Diencephalon (tissue), 1 donor: ENCODE data around the gene DCTN2. TPM values are rescaled to one million over a fixed set of nuclear protein-coding genes. Genes with fewer than 3 reads are reported as not detected.

Experiments
- small RNA-seq: library from RNA; depleted of rRNA; stranded (forward); fragments of <200 nt; gene quantifications from one replicate; pipeline ENCODE3, GENCODE V24; 2014
- total RNA-seq: library from RNA; depleted of rRNA; stranded (reverse); fragments of >200 nt; gene quantifications from one replicate; pipeline ENCODE4 v1.2.3, GENCODE V29; 2014

Gene DCTN2
- 127 TPM for total RNA-seq

GRCh38 chr12:57546438-57547287 lies at the start of gene DCTN2:
Gene DCTN2, minus strand, starts transcription at chr12:57547192. Its CDS starts 129 bp downstream, at chr12:57547063.

DNA sequence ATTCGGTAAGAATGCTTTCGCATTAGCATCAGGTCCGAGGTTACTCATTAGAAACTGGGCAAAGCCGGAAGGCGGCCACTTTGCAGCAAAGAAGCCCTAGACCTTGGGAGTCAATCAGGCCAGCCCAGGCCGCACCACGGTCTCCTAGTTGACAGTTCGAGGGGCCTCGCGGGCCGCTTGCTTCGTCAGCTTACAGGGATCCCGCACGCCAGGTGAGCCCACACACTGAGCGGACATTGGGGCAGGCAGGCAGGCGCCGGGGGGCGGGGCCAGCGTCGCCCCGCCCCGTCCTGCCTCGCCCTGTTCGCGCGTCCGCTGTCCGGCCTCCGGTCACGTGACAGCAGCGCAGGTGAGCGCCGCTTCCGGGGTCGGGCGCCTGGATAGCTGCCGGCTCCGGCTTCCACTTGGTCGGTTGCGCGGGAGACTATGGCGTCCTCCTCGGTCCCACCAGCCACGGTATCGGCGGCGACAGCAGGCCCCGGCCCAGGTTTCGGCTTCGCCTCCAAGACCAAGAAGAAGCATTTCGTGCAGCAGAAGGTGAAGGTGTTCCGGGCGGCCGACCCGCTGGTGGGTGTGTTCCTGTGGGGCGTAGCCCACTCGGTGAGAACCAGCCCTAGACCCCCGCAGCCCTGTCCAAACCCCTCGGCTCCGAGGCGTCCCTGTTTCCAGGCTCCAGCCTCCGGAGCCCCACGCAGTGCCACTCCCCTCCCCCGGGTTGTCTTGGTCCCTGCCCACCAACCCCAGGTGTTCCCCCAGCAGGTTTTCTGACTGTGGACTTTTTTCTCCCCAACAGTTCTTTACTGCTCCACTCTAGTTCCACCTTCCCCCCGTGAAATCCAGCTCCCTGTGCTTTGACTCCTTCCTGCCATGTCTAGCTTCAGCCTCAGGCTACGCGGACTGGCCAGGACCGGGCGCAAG lies 44.1 kb upstream of the DCTN2 start, which contains the start of gene PIP4K2C:
TSS of gene PIP4K2C (plus strand) at position 329 of the 918 bp plus-strand sequence. CDS start at position 427, 98 bp downstream.

DNA sequence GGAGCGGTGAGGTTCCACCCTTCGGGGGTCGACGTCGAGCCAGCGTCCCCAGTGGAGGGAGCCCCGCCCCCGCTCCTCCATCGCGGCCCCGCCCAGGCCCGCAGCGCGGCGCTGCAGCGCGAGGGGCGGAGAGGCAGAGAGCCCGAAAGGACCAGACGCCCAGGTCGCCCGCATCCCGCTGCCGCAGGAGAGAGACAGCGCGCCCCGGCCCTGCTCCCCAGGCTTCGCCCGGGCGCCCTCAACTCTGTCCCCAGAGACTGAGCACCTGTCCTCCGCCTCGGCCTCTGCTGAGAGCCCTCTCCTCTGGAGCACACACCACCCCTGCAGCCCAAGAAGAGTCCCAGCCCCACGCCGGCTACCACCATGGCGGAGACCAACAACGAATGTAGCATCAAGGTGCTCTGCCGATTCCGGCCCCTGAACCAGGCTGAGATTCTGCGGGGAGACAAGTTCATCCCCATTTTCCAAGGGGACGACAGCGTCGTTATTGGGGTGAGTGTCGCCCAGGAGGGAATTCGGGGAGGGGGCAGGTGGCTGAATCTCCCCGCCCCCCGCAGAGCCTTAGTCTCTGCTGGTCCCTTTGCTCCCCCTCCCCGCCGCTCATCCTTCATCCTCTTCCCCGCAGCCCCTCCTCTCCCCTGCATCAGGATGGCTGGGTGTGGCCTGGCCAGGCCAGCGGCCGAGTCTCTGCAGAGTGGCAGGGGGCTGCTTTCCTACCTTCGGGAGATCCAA lies 3.1 kb upstream of the DCTN2 start, which contains the start of gene KIF5A:
TSS of gene KIF5A (plus strand) at position 136 of the 732 bp plus-strand sequence. CDS start at position 364, 228 bp downstream.

DNA sequence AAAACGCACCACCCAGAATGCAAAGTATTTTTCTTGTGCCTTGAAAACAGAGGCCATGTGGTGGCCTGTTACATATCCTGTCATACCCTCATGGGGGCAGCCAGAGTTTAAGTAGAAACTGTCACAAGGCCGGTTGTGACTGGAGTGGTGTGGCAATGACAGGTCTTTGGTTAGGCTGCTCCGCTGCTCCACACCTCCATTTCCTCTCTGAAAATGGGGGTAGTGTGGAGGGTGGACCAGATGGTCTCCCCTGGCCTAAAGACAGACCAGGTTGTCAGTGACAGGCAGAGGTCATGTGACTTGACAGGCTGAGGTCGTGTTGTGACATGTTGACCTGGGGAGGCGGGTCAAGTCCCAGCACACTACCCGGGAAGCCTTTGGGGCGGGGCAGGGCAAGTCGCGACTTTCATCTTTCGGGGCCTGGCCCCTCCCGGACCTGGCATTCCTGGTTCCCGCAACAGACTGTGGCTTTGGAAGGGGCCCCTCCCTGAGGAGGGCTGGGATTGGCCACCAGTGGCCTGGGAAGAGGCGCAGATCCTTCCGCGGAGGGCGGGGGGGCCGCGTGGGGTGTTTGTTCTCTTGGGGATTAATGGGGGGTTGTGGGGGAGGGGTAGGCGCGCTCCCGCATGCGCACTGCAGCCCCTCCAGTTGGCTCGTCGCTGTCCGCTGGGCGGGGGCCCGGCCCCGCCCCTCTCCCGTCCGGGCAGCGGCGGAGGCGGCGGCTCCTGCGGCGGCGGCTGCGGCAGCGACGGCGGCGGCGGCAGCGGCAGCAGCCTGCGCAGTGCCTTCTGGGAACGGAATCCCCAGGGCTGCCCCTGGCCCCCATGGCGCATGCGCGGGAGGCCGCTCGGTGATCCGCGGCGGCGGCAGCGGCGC lies 24.7 kb downstream of the DCTN2 start, which contains the start of gene MBD6:
TSS of gene MBD6 (plus strand) at position 814 of the 876 bp plus-strand sequence. CDS start 1,480 bp downstream, outside the sequence.

DNA sequence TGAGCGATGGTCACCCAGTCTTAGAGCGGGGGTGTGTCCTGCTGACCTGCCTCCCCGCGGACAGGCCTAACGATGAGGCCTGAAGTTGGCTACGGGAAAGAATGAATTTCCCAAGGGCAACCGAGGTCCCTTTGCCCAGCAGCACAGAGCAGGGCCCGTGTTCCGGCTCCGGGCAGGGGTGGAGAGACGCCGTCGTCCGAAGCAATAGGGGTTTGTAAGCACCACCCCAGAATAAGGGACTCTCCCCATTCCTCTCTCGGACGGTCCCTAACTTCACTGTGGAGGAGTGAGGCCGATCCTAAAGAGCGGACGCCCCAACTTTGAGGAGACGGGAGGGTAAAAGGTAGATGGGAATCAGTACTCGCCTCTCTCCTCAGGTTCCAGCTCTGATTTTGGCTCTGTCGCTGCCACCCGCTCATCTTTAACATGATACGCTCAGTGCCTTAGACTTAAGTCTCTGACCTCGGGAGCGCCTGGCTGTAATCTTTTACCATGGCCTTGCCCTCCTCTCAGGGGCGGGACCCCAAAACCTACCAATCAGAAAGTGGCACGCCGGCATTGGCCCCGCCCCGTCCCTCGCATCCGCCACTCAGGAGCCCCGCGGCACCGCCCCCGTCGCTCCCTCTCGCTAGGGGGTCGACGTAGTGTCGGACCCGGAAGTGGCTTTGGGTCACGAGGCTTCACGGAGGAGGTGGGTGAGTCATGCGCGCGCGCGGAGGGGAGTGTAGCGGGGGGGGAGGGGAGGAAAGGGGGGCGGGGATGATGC lies 26.8 kb downstream of the DCTN2 start, which contains the start of gene DDIT3:
TSS of gene DDIT3 (minus strand) at position 462 of the 766 bp plus-strand sequence. CDS start 3,108 bp downstream, outside the sequence.

GRCh38 chr12:57487597-57488401 lies 59.2 kb downstream of the DCTN2 start, which contains the start of gene MARS1:
Gene MARS1, plus strand, starts transcription at chr12:57488068. Its CDS starts 23 bp downstream, at chr12:57488091.

Small RNA genes lying within 50 kb of the gene (small RNA-seq; reads per million reads assigned to genes)
- gene MIR616 = not detected

Other genes starting within 250 kb of the DCTN2 start
- 38.5 TPM for gene R3HDM2, start 116.1 kb downstream of the DCTN2 start, total RNA-seq
- gene INHBC, start 112.4 kb downstream of the DCTN2 start, total RNA-seq = not detected
- gene INHBE, start 91.9 kb downstream of the DCTN2 start, total RNA-seq = not detected
- 1.6 TPM for gene GLI1, start 87.4 kb downstream of the DCTN2 start, total RNA-seq
- gene ARHGAP9, start 67.3 kb downstream of the DCTN2 start, total RNA-seq = 2.1 TPM
- 112 TPM for gene MARS1, start 59.1 kb downstream of the DCTN2 start, total RNA-seq
- 8.5 TPM for gene DDIT3, start 26.7 kb downstream of the DCTN2 start, total RNA-seq
- 4.2 TPM for gene MBD6, start 24.4 kb downstream of the DCTN2 start, total RNA-seq
- 114 TPM for gene KIF5A, start 2.9 kb upstream of the DCTN2 start, total RNA-seq
- gene PIP4K2C, start 44.0 kb upstream of the DCTN2 start, total RNA-seq = 19.6 TPM
- gene DTX3, start 57.6 kb upstream of the DCTN2 start, total RNA-seq = 58.1 TPM
- gene ARHGEF25, start 64.2 kb upstream of the DCTN2 start, total RNA-seq = 22.4 TPM
- gene B4GALNT1, start 86.0 kb upstream of the DCTN2 start, total RNA-seq = 47.5 TPM
- 131 TPM for gene OS9, start 146.9 kb upstream of the DCTN2 start, total RNA-seq
- gene AGAP2, start 191.6 kb upstream of the DCTN2 start, total RNA-seq = 55.6 TPM
- 52.6 TPM for gene TSPAN31, start 197.8 kb upstream of the DCTN2 start, total RNA-seq
- gene CDK4, start 205.1 kb upstream of the DCTN2 start, total RNA-seq = 60.4 TPM
- gene MARCHF9, start 207.9 kb upstream of the DCTN2 start, total RNA-seq = 21.7 TPM
- gene CYP27B1, start 219.9 kb upstream of the DCTN2 start, total RNA-seq = not detected
- 4.2 TPM for gene METTL1, start 224.9 kb upstream of the DCTN2 start, total RNA-seq
- gene EEF1AKMT3, start 225.4 kb upstream of the DCTN2 start, total RNA-seq = 2.8 TPM
- 28.6 TPM for gene TSFM, start 235.6 kb upstream of the DCTN2 start, total RNA-seq